HG02852 (cell line): ENCODE measurements around the gene SLC35B1.
"Not testable (repeated sequence)": the region's sequence is repeated elsewhere in the genome, so short reads cannot be mapped to it uniquely, and the experiment has no call there.

Source experiments
- ATAC-seq: cut with Tn5 transposase; IDR thresholded peaks from one replicate; pipeline ENCODE4 v1.9.1; 2021; ENCODE audit warnings: mild to moderate bottlenecking, moderate library complexity; ENCODE audit not compliant: unreplicated experiment

Gene SLC35B1

GRCh38 chr17:49674507-49674906 lies 33.3 kb downstream of the SLC35B1 start:
- no peak for ATAC-seq

GRCh38 chr17:49673679-49674078 lies 34.1 kb downstream of the SLC35B1 start:
- ATAC-seq: not testable (repeated sequence)

GRCh38 chr17:49670641-49671040 lies 37.1 kb downstream of the SLC35B1 start:
- no peak for ATAC-seq

- ATAC-seq: no peak
Observed at GRCh38 chr17:49670002-49670401, 37.8 kb downstream of the SLC35B1 start.

- no peak for ATAC-seq
Observed at GRCh38 chr17:49667854-49668253, 39.9 kb downstream of the SLC35B1 start.

- ATAC-seq: no peak
Observed at GRCh38 chr17:49664706-49665211, 43.0 kb downstream of the SLC35B1 start.

GRCh38 chr17:49659661-49660382 lies 47.9 kb downstream of the SLC35B1 start:
- ATAC-seq: no peak

- ATAC-seq: no peak
Observed at GRCh38 chr17:49656247-49656646, 51.5 kb downstream of the SLC35B1 start.
